ENCODE data around the gene MYRF. TPM values are rescaled to one million over a fixed set of nuclear protein-coding genes. Genes with fewer than 3 reads are reported as not detected.
A peak's percentile ranks its signal among the peaks of the same experiment; 100 is the strongest.

MYRF gene
- total RNA-seq, 1 experiment from 2014 or later = 5.1 TPM

DNA sequence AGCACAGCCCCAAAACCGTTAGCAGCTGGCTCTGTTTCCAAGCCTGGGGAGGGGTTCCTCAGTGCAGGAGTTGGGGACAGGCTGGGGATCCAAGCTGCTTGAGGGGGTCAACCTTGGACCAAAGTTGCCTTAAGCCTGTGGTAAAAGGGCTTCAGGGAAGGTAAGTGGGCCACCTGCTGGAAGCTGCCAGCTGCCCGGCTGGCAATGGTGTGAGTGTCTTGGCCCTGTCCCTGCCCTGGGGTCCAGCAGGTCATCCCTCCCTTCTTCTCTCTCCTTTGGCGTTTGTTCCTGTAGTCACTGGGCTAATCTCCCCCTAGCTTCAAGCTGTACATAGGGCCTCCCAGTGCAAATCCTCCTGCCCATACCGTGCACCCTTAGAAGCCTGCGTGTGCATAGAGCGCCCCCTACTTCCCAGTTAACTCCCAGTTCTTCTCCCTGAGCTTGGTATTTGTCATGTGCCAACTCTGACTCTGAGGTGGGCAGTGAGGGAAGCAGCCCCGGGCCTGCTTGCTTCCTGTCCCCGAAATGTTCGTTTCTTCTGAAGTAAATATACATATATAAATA, 35.6 kb downstream of the MYRF start:
- no peak overlapping the region for H2AFZ ChIP-seq (ENCODE audit: low read length)
- no peak overlapping the region for H3K27ac ChIP-seq (ENCODE audit: low read length)
- H3K9ac ChIP-seq (ENCODE audit: low read length) = no peak overlapping the region
- H4K20me1 ChIP-seq (ENCODE audit: low read length) = no peaks in the 10 kb centered on the region
- TF ChIP-seq EZH2phosphoT487 (IDR thresholded peaks at IDR 0.05; ENCODE audit: borderline replicate concordance, low read length) (no peak), EZH2 (IDR thresholded peaks at IDR 0.05; ENCODE audit: low read length, unreplicated experiment) (no peak)
- TF ChIP-seq, protein P1, sequence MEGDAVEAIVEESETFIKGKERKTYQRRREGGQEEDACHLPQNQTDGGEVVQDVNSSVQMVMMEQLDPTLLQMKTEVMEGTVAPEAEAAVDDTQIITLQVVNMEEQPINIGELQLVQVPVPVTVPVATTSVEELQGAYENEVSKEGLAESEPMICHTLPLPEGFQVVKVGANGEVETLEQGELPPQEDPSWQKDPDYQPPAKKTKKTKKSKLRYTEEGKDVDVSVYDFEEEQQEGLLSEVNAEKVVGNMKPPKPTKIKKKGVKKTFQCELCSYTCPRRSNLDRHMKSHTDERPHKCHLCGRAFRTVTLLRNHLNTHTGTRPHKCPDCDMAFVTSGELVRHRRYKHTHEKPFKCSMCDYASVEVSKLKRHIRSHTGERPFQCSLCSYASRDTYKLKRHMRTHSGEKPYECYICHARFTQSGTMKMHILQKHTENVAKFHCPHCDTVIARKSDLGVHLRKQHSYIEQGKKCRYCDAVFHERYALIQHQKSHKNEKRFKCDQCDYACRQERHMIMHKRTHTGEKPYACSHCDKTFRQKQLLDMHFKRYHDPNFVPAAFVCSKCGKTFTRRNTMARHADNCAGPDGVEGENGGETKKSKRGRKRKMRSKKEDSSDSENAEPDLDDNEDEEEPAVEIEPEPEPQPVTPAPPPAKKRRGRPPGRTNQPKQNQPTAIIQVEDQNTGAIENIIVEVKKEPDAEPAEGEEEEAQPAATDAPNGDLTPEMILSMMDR (conservative IDR thresholded peaks at IDR 0.05; ENCODE audit: low read depth, low read length) = peak; percentile 81
- H3K36me3 ChIP-seq (ENCODE audit: low read depth, low read length) = peaks cover 38% of the 10 kb centered on the region
- ChIA-PET POLR2A (ENCODE audit: unreplicated experiment) (no interaction called here), CTCF (interaction anchor here (0.5 to 0.7 kb wide), 2 partner anchors 13 to 42 kb away, joined by 4 read pairs; no protein-coding TSS in a partner anchor)
- no TSS peak for BruUV-seq (replicated peaks)
- no peaks in the 10 kb centered on the region for H3K9me3 ChIP-seq (ENCODE audit: low read length)
- peaks cover 28% of the 10 kb centered on the region for H3K79me2 ChIP-seq (ENCODE audit: low read length)
- no peak overlapping the region for H3K4me2 ChIP-seq (ENCODE audit: low read length)
- H3K4me3 ChIP-seq (ENCODE audit: low read length) = no peak overlapping the region
- peak; percentile 48 for DNase-seq
- intact Hi-C loops (cut with micrococcal nuclease) = no loop called here
- H3F3A ChIP-seq (ENCODE audit: low read length, unreplicated experiment) = no peaks in the 10 kb centered on the region
- no peak for ATAC-seq
- peaks cover 7% of the 10 kb centered on the region for H3K4me1 ChIP-seq (ENCODE audit: insufficient read depth, low read length)
- H3K9me2 ChIP-seq (replicated peaks; ENCODE audit: low read length) = no peaks in the 10 kb centered on the region
- H3K27me3 ChIP-seq (ENCODE audit: low read length) = no peaks in the 10 kb centered on the region

DNA sequence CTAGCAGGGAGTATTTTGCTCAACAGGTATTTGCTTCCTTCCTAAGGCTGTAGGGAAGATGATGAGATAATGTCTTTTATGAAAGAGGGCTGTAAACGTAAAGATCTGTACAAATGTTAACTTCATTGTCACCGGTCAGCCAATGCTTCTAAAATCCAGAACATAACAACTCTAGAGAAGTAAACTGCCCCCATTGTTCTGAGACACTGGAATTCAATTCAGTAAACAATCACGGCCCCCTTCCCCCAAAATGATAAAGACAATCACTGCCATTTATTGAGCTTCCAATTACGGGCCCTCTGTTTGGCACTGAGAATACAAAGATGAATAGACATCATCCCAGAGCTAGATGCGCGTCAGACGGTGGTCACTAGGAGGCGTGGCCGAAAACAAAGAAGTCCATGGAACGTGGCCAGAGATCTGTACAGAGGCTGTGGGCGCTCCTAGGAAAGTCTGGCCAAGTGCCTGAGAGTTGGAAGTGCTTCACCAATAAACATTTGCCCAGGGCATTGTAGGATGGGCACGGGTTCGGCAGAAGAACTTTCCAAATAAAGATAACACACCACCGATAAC, 39.4 kb downstream of the MYRF start:
- H3K9ac ChIP-seq (ENCODE audit: low read length) = peak overlapping the region; percentile 95
- H3K36me3 ChIP-seq (ENCODE audit: low read depth, low read length) = peaks cover 44% of the 10 kb centered on the region
- intact Hi-C loops (cut with micrococcal nuclease) = loop anchor here (1.0 kb wide), 1 partner anchor 25 kb away; the partner anchor contains the start of gene FADS1
- BruUV-seq (replicated peaks) = TSS peak; percentile 82
- H3K27me3 ChIP-seq (ENCODE audit: low read length) = no peaks in the 10 kb centered on the region
- H3K79me2 ChIP-seq (ENCODE audit: low read length) = peaks cover 67% of the 10 kb centered on the region
- peaks cover 14% of the 10 kb centered on the region for H3K4me1 ChIP-seq (ENCODE audit: insufficient read depth, low read length)
- peak overlapping the region; percentile 89 for H3K27ac ChIP-seq (ENCODE audit: low read length)
- DNase-seq (peak; percentile 94), ATAC-seq (peak; percentile 66)
- no peaks in the 10 kb centered on the region for H3K9me3 ChIP-seq (ENCODE audit: low read length)
- TF ChIP-seq, protein P1 (conservative IDR thresholded peaks at IDR 0.05; ENCODE audit: low read depth, low read length) = no peak
- TF ChIP-seq EZH2 (IDR thresholded peaks at IDR 0.05; ENCODE audit: low read length, unreplicated experiment) (no peak), EZH2phosphoT487 (IDR thresholded peaks at IDR 0.05; ENCODE audit: borderline replicate concordance, low read length) (no peak)
- peak overlapping the region; percentile 97 for H3K4me3 ChIP-seq (ENCODE audit: low read length)
- peak overlapping the region; percentile 90 for H3K4me2 ChIP-seq (ENCODE audit: low read length)
- ChIA-PET POLR2A (ENCODE audit: unreplicated experiment) (interaction anchor here (0.6 to 1.5 kb wide), 2 partner anchors 23 to 25 kb away, joined by 3 to 5 read pairs; no protein-coding TSS in a partner anchor), CTCF (interaction anchor here (0.6 to 0.9 kb wide), 3 partner anchors 19 to 316 kb away, joined by 3 to 4 read pairs (median 4); no protein-coding TSS in a partner anchor)
- H3K9me2 ChIP-seq (replicated peaks; ENCODE audit: low read length) = no peaks in the 10 kb centered on the region
- no peaks in the 10 kb centered on the region for H3F3A ChIP-seq (ENCODE audit: low read length, unreplicated experiment)
- peak overlapping the region; percentile 78 for H2AFZ ChIP-seq (ENCODE audit: low read length)
- 0 out of 2 replicates have a peak, but pooled peaks cover 9% of the 10 kb centered on the region for H4K20me1 ChIP-seq (ENCODE audit: low read length)

Data from PC-3 (cell line).